ENCODE data around the gene PFDN6.

Gene PFDN6

GRCh38 chr6:33295621-33296369 is 6.4 kb downstream of the PFDN6 start:
- DNase-seq = no peak

GRCh38 chr6:33296797-33297405 is 7.5 kb downstream of the PFDN6 start:
- no peak for DNase-seq

- no peak for DNase-seq
Observed at GRCh38 chr6:33297406-33297955, 8.1 kb downstream of the PFDN6 start.

GRCh38 chr6:33297956-33298772 is 8.8 kb downstream of the PFDN6 start:
- peak; percentile 79 for DNase-seq

GRCh38 chr6:33298773-33299236 is 9.4 kb downstream of the PFDN6 start, which contains the start of gene RGL2:
TSS of gene RGL2 (minus strand) at chr6:33298942. CDS start at chr6:33298610, 332 bp downstream.
- no peak for DNase-seq

GRCh38 chr6:33299237-33299944 is 10.0 kb downstream of the PFDN6 start:
- DNase-seq = peak; percentile 91

GRCh38 chr6:33301877-33302276 is 12.5 kb downstream of the PFDN6 start:
- DNase-seq = no peak

GRCh38 chr6:33304216-33304615 is 14.8 kb downstream of the PFDN6 start:
- no peak for DNase-seq

GRCh38 chr6:33305052-33305451 is 15.7 kb downstream of the PFDN6 start:
- no peak for DNase-seq

GRCh38 chr6:33306356-33306755 is 17.0 kb downstream of the PFDN6 start:
- no peak for DNase-seq

- no peak for DNase-seq
Observed at GRCh38 chr6:33312361-33313104, 23.1 kb downstream of the PFDN6 start.

- DNase-seq = no peak
Observed at GRCh38 chr6:33313105-33313708, 23.8 kb downstream of the PFDN6 start.

GRCh38 chr6:33313709-33314514 is 24.5 kb downstream of the PFDN6 start, which contains the start of gene TAPBP:
TSS of gene TAPBP (minus strand) at chr6:33314078. CDS start at chr6:33314041, 37 bp downstream.
- peak; percentile 31 for DNase-seq

GRCh38 chr6:33314515-33314942 is 25.1 kb downstream of the PFDN6 start:
- no peak for DNase-seq

- no peak for DNase-seq
Observed at GRCh38 chr6:33314943-33315792, 25.8 kb downstream of the PFDN6 start.

GRCh38 chr6:33315793-33316602 is 26.6 kb downstream of the PFDN6 start:
- no peak for DNase-seq

GRCh38 chr6:33316603-33317418 is 27.4 kb downstream of the PFDN6 start:
- no peak for DNase-seq

- DNase-seq = no peak
Observed at GRCh38 chr6:33317419-33317668, 27.9 kb downstream of the PFDN6 start.
